ENCODE results near the gene ANKRD62.
"Not testable (repeated sequence)": the region's sequence is repeated elsewhere in the genome, so short reads cannot be mapped to it uniquely, and the experiment has no call there.

GRCh38 chr18:12141778-12142177, 48.1 kb downstream of the ANKRD62 start:
- TF ChIP-seq, protein P1, sequence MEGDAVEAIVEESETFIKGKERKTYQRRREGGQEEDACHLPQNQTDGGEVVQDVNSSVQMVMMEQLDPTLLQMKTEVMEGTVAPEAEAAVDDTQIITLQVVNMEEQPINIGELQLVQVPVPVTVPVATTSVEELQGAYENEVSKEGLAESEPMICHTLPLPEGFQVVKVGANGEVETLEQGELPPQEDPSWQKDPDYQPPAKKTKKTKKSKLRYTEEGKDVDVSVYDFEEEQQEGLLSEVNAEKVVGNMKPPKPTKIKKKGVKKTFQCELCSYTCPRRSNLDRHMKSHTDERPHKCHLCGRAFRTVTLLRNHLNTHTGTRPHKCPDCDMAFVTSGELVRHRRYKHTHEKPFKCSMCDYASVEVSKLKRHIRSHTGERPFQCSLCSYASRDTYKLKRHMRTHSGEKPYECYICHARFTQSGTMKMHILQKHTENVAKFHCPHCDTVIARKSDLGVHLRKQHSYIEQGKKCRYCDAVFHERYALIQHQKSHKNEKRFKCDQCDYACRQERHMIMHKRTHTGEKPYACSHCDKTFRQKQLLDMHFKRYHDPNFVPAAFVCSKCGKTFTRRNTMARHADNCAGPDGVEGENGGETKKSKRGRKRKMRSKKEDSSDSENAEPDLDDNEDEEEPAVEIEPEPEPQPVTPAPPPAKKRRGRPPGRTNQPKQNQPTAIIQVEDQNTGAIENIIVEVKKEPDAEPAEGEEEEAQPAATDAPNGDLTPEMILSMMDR (IDR thresholded peaks at IDR 0.05; ENCODE audit: low read length), result not testable (repeated sequence)
- not testable (repeated sequence) for TF ChIP-seq EZH2 (IDR thresholded peaks at IDR 0.05; ENCODE audit: borderline replicate concordance, low read length)
